ENCODE data around the gene IGSF21. TPM values are rescaled to one million over a fixed set of nuclear protein-coding genes. Genes with fewer than 3 reads are reported as not detected.

The IGSF21 gene
- total RNA-seq, 1 donor from 2014 or later: 0.94 TPM

GRCh38 chr1:18197299-18197698 is 89.7 kb downstream of the IGSF21 start:
- Mint-ChIP-seq H3K27me3 (peaks cover 72% of the 10 kb centered on the region), H3K27ac (no peak overlapping the region), H3K9me3 (no peaks in the 10 kb centered on the region), H3K36me3 (no peaks in the 10 kb centered on the region), H3K4me1 (ENCODE audit: unreplicated experiment) (peaks cover 6% of the 10 kb centered on the region), H3K4me3 (no peak overlapping the region)
- DNase-seq (ENCODE audit: extremely low spot score, unreplicated experiment): no peak
- TF ChIP-seq, protein P1, sequence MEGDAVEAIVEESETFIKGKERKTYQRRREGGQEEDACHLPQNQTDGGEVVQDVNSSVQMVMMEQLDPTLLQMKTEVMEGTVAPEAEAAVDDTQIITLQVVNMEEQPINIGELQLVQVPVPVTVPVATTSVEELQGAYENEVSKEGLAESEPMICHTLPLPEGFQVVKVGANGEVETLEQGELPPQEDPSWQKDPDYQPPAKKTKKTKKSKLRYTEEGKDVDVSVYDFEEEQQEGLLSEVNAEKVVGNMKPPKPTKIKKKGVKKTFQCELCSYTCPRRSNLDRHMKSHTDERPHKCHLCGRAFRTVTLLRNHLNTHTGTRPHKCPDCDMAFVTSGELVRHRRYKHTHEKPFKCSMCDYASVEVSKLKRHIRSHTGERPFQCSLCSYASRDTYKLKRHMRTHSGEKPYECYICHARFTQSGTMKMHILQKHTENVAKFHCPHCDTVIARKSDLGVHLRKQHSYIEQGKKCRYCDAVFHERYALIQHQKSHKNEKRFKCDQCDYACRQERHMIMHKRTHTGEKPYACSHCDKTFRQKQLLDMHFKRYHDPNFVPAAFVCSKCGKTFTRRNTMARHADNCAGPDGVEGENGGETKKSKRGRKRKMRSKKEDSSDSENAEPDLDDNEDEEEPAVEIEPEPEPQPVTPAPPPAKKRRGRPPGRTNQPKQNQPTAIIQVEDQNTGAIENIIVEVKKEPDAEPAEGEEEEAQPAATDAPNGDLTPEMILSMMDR (conservative IDR thresholded peaks at IDR 0.05): no peak

DNA sequence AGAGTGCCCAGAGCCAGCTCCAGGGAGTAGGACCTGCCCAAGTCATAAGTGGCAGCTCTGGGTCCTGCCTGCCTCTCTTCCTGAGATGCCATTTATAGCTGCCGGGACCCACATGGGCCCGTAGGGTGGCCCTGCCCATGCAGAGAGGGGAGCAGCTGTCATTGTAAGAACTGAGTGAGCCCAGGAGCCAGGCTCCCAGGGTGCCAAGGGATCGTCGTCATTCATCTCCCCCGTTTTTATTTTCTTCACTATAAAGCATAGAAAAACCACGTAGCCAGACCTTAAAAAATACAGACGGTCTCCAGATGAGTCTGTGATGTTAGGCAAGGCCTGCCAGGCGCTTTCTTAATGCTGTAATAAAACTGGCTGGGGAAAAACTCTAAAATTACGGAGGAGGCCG is 90.7 kb downstream of the IGSF21 start:
- no peak for DNase-seq (ENCODE audit: extremely low spot score, unreplicated experiment)
- Mint-ChIP-seq H3K27ac (no peak overlapping the region), H3K4me3 (no peak overlapping the region), H3K36me3 (no peaks in the 10 kb centered on the region), H3K27me3 (peaks cover 74% of the 10 kb centered on the region), H3K4me1 (ENCODE audit: unreplicated experiment) (no peaks in the 10 kb centered on the region), H3K9me3 (no peaks in the 10 kb centered on the region)
- TF ChIP-seq, protein P1 (conservative IDR thresholded peaks at IDR 0.05): no peak

DNA sequence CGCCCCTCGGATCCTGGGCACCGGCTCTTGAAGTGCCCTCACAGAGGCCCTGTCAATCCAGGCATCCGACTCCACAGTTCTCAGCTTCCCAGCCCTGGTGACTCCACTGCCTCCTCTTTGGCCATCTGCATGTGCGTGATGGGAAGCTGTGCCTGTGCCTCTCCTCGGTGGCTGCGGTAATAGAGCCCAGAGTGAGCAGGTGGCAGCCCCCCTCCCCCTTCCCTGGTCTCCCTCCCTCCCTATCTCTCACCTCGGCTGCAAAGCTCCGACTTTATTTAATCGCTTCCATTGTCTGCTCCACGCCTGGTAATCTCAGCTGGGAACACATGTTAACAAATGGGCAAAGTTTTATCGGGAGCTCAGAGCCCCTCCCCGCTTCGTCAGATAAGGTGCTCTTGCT is 91.9 kb downstream of the IGSF21 start:
- Mint-ChIP-seq H3K4me1 (ENCODE audit: unreplicated experiment) (no peaks in the 10 kb centered on the region), H3K27me3 (peaks cover 72% of the 10 kb centered on the region)

GRCh38 chr1:18200136-18200717 is 92.6 kb downstream of the IGSF21 start:
- no peak overlapping the region for H3K4me3 Mint-ChIP-seq
- TF ChIP-seq, protein P1 (conservative IDR thresholded peaks at IDR 0.05): no peak
- H3K4me1 Mint-ChIP-seq (ENCODE audit: unreplicated experiment): no peaks in the 10 kb centered on the region
- H3K27me3 Mint-ChIP-seq: peaks cover 66% of the 10 kb centered on the region
- no peak overlapping the region for H3K27ac Mint-ChIP-seq
- no peaks in the 10 kb centered on the region for H3K36me3 Mint-ChIP-seq
- DNase-seq (ENCODE audit: extremely low spot score, unreplicated experiment): no peak
- no peaks in the 10 kb centered on the region for H3K9me3 Mint-ChIP-seq

More for the DNA sequence above, 91.9 kb downstream of the IGSF21 start:
- no peaks in the 10 kb centered on the region for H3K36me3 Mint-ChIP-seq
- TF ChIP-seq, protein P1 (conservative IDR thresholded peaks at IDR 0.05): no peak
- no peak overlapping the region for H3K27ac Mint-ChIP-seq
- H3K4me3 Mint-ChIP-seq: no peak overlapping the region
- H3K9me3 Mint-ChIP-seq: no peaks in the 10 kb centered on the region
- no peak for DNase-seq (ENCODE audit: extremely low spot score, unreplicated experiment)

- TF ChIP-seq, protein P1 (conservative IDR thresholded peaks at IDR 0.05): no peak
- peaks cover 66% of the 10 kb centered on the region for H3K27me3 Mint-ChIP-seq
- no peaks in the 10 kb centered on the region for H3K4me1 Mint-ChIP-seq (ENCODE audit: unreplicated experiment)
These were observed 93.3 kb downstream of the IGSF21 start for GRCh38 chr1:18200918-18201317.

More at GRCh38 chr1:18200918-18201317, 93.3 kb downstream of the IGSF21 start:
- no peak for DNase-seq (ENCODE audit: extremely low spot score, unreplicated experiment)
- Mint-ChIP-seq H3K9me3 (peaks cover 4% of the 10 kb centered on the region), H3K36me3 (no peaks in the 10 kb centered on the region), H3K4me3 (no peak overlapping the region), H3K27ac (no peak overlapping the region)
